Activated gamma-delta T cell (primary cell): ENCODE results near the gene GP1BA.

ENCODE experiments used
- DNase-seq: peaks from one replicate; lab custom pipeline; 2025; lab: John Stamatoyannopoulos, UW

GP1BA gene

GRCh38 chr17:4973256-4974114, 41.4 kb downstream of the GP1BA start:
- DNase-seq: no peak

GRCh38 chr17:4974115-4974670, 42.1 kb downstream of the GP1BA start:
- DNase-seq: no peak

DNA sequence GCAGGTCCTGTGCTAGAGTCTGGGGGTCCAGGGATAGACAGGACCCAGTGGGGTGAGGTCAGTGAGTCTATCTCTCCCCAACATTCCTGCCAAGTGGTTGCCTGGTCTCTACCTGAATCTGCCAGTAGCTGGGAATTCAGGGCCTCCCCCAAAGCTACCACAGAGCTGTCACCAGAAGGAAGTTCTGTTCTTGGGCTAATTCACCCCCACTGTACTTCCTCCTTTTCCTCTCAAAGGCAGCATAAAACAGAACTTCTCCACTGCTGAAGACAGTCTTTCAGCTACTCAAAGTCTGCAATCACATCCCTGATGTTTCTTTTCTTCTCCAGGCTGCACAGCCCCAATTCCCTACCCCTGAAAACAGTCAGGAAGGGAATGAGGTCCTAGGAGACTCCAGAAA, 46.6 kb downstream of the GP1BA start:
- no peak for DNase-seq

DNA sequence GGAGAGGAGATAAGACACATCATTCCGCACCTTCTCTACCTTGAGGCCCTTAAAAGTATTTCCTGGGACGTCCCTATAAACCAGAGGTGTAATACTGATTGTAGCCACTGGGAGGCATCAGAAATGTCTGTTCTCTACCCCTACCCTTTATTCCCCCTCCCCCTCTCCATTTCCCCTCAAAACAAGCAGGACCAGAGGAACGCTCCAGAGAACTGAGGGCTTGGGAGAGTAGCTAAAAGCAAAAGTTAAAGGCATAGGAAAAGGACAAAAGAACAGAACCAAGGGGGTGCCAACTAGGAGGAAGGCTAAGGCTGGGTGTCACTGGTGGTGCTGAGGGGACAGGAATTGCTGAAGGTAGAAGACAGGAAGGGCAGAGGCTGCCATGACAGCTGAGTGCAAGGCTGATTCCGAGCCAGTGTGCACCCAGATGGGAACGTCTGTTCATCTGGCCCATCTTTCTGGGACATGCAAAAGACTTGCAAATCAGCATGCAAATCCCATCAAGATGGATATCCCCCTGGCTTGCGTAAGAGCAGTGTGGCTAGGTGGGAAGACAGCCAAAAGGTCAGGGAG, 48.7 kb downstream of the GP1BA start:
- no peak for DNase-seq

DNA sequence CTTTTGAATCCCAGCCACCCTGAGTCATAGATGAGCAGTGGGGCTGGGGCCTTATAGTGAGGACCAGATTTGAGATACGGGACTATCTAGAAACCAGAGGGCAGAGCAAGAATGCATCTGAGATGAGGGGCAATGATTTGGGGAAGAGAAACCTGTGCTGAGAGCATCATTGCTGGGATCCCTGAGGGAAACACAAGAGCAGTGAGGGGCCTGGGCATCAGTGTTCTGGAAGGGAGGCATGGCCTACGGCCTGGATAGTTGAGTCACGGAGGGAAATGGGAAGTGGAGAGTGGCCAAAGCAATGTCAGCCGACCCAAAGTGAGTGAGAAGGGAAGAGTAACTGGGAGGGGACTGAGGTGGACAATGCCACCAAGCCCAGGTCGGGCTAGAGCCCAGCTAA, 50.2 kb downstream of the GP1BA start:
- no peak for DNase-seq
